ENCODE data around the gene ELAVL2.
"Not testable (repeated sequence)": the region's sequence is repeated elsewhere in the genome, so short reads cannot be mapped to it uniquely, and the experiment has no call there.

DNA sequence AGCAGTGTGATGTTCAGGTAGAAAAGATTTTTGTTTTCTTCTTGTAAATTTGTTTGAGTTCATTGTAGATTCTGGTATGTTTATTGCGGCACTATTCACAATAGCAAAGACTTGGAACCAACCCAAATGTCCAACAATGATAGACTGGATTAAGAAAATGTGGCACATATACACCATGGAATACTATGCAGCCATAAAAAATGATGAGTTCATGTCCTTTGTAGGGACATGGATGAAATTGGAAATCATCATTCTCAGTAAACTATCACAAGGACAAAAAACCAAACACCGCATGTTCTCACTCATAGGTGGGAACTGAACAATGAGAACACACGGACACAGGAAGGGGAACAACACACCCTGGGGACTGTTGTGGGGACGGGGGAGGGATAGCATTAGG, 103.0 kb downstream of the ELAVL2 start:
- TF ChIP-seq EZH2phosphoT487 (IDR thresholded peaks at IDR 0.05; ENCODE audit: low read length); EZH2 (optimal IDR thresholded peaks at IDR 0.05; ENCODE audit: low read depth, low read length): not testable (repeated sequence)
- TF ChIP-seq, protein P1, sequence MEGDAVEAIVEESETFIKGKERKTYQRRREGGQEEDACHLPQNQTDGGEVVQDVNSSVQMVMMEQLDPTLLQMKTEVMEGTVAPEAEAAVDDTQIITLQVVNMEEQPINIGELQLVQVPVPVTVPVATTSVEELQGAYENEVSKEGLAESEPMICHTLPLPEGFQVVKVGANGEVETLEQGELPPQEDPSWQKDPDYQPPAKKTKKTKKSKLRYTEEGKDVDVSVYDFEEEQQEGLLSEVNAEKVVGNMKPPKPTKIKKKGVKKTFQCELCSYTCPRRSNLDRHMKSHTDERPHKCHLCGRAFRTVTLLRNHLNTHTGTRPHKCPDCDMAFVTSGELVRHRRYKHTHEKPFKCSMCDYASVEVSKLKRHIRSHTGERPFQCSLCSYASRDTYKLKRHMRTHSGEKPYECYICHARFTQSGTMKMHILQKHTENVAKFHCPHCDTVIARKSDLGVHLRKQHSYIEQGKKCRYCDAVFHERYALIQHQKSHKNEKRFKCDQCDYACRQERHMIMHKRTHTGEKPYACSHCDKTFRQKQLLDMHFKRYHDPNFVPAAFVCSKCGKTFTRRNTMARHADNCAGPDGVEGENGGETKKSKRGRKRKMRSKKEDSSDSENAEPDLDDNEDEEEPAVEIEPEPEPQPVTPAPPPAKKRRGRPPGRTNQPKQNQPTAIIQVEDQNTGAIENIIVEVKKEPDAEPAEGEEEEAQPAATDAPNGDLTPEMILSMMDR (IDR thresholded peaks at IDR 0.05; ENCODE audit: low read length) = not testable (repeated sequence)
